Measurements from ENCODE around the gene STAC3. TPM values are rescaled to one million over a fixed set of nuclear protein-coding genes. Genes with fewer than 3 reads are reported as not detected.

Gene STAC3
- total and polyA plus RNA-seq, 2 of the 13 experiments (the other 11 are each of a cell fraction or from before 2014, with no cell fraction given): 0.18 to 0.22 TPM

GRCh38 chr12:57194253-57194652, 56.7 kb downstream of the STAC3 start:
- ChIA-PET POLR2A (no interaction called here), CTCF (ENCODE audit: low intra/inter-chr PET ratio, low total read pairs) (interaction anchor here (1.1 kb wide), 1 partner anchor 11 kb away, joined by 3 read pairs; no protein-coding TSS in a partner anchor)
- no peaks in the 10 kb centered on the region for H3K9me3 ChIP-seq (ENCODE audit: low read length)
- H3K27ac ChIP-seq (ENCODE audit: extremely low read length, insufficient read depth, low read length): no peak overlapping the region
- no peak overlapping the region for H3K4me2 ChIP-seq (ENCODE audit: low read depth, low read length)
- TF ChIP-seq HOXD1 (CRISPR knock-in tag; IDR thresholded peaks at IDR 0.05) (no peak), CC2D1A (CRISPR knock-in tag; IDR thresholded peaks at IDR 0.05) (no peak), ZNF337 (CRISPR knock-in tag; IDR thresholded peaks at IDR 0.05; ENCODE audit: borderline replicate concordance, low read depth) (no peak), ZNF747 (CRISPR knock-in tag; IDR thresholded peaks at IDR 0.05; ENCODE audit: borderline replicate concordance) (no peak), BRD4 (CRISPR knock-in tag; IDR thresholded peaks at IDR 0.05) (no peak), ZNF530 (CRISPR knock-in tag; IDR thresholded peaks at IDR 0.05; ENCODE audit: low read depth) (no peak), NFRKB (IDR thresholded peaks at IDR 0.05) (no peak), SCMH1 (CRISPR knock-in tag; IDR thresholded peaks at IDR 0.05; ENCODE audit: borderline replicate concordance) (no peak), ZNF460 (CRISPR knock-in tag; IDR thresholded peaks at IDR 0.05; ENCODE audit: borderline replicate concordance) (no peak), ZNF20 (CRISPR knock-in tag; IDR thresholded peaks at IDR 0.05) (no peak), PHF21A (CRISPR knock-in tag; IDR thresholded peaks at IDR 0.05) (no peak), ZNF546 (CRISPR knock-in tag; conservative IDR thresholded peaks at IDR 0.05) (no peak)
- DNase-seq (ENCODE audit: low spot score) (no peak), FAIRE-seq (no peak), ATAC-seq (no peak)
- H3K27me3 ChIP-seq (ENCODE audit: control insufficient read depth in 1 of 2, insufficient read depth in 2 of 2, low read length in 2 of 2): no peaks in the 10 kb centered on the region; a peak in 1 of 5 replicates
- H3K9ac ChIP-seq (ENCODE audit: insufficient read depth, low read depth, low read length): no peak overlapping the region
- no TSS peak for BruUV-seq (replicated peaks)
- H3K36me3 ChIP-seq (replicated peaks in 1 of 2; ENCODE audit: control insufficient read depth in 1 of 2, insufficient read depth in 2 of 2, low read length in 2 of 2): peaks cover 78 to 98% of the 10 kb centered on the region in 2 experiments
- intact Hi-C loops (cut with micrococcal nuclease; ENCODE audit: unreplicated experiment): no loop called here
- no CpG with 5 or more reads among the region's 18 CpGs for WGBS (ENCODE audit: low lambda C conversion rate)
- no peak overlapping the region for H3K4me3 ChIP-seq (replicated peaks in 1 of 3; ENCODE audit: insufficient read depth in 1 of 3, low read depth in 2 of 3, low read length in 3 of 3)
- H3K79me2 ChIP-seq (ENCODE audit: insufficient read depth, low read length): no peaks in the 10 kb centered on the region
- in situ Hi-C loops (cut with HindIII; ENCODE audit: extremely low pct_ligation_motif_present, low pct_unique_long_range_greater_than_20kb): no loop called here
- H2AFZ ChIP-seq (ENCODE audit: low read length): no peak overlapping the region
- no peaks in the 10 kb centered on the region for H3K4me1 ChIP-seq (ENCODE audit: insufficient read depth, low read length)
- H4K20me1 ChIP-seq (ENCODE audit: insufficient read depth, low read length): no peaks in the 10 kb centered on the region
